ENCODE data around the gene DIAPH2. TPM values are rescaled to one million over a fixed set of nuclear protein-coding genes. Genes with fewer than 3 reads are reported as not detected.

The DIAPH2 gene
- total RNA-seq, 1 donor from 2014 or later = 18.9 TPM

- Mint-ChIP-seq H3K4me3 (no peak overlapping the region), H3K27ac (no peak overlapping the region), H3K36me3 (no peaks in the 10 kb centered on the region), H3K4me1 (ENCODE audit: unreplicated experiment) (no peaks in the 10 kb centered on the region), H3K9me3 (no peaks in the 10 kb centered on the region), H3K27me3 (no peaks in the 10 kb centered on the region)
- DNase-seq (ENCODE audit: extremely low spot score, unreplicated experiment) = no peak
- TF ChIP-seq CTCF (conservative IDR thresholded peaks at IDR 0.05) = no peak
Observed at GRCh38 chrX:96824166-96824565, 139.5 kb downstream of the DIAPH2 start.

GRCh38 chrX:96833333-96833732 lies 148.7 kb downstream of the DIAPH2 start:
- H3K27ac Mint-ChIP-seq = no peak overlapping the region
- no peak for TF ChIP-seq CTCF (conservative IDR thresholded peaks at IDR 0.05)
- H3K27me3 Mint-ChIP-seq = no peaks in the 10 kb centered on the region
- peaks cover 7% of the 10 kb centered on the region for H3K4me1 Mint-ChIP-seq (ENCODE audit: unreplicated experiment)
- H3K36me3 Mint-ChIP-seq = peaks cover 4% of the 10 kb centered on the region
- DNase-seq (ENCODE audit: extremely low spot score, unreplicated experiment) = no peak
- no peak overlapping the region for H3K4me3 Mint-ChIP-seq
- no peaks in the 10 kb centered on the region for H3K9me3 Mint-ChIP-seq

GRCh38 chrX:96834137-96834536 lies 149.5 kb downstream of the DIAPH2 start:
- H3K4me3 Mint-ChIP-seq = no peak overlapping the region
- no peak for DNase-seq (ENCODE audit: extremely low spot score, unreplicated experiment)
- H3K27ac Mint-ChIP-seq = no peak overlapping the region
- TF ChIP-seq CTCF (conservative IDR thresholded peaks at IDR 0.05) = no peak
- H3K36me3 Mint-ChIP-seq = peaks cover 4% of the 10 kb centered on the region
- H3K27me3 Mint-ChIP-seq = no peaks in the 10 kb centered on the region
- peaks cover 7% of the 10 kb centered on the region for H3K4me1 Mint-ChIP-seq (ENCODE audit: unreplicated experiment)
- no peaks in the 10 kb centered on the region for H3K9me3 Mint-ChIP-seq

GRCh38 chrX:96835660-96836289 lies 151.1 kb downstream of the DIAPH2 start:
- no peak for DNase-seq (ENCODE audit: extremely low spot score, unreplicated experiment)
- Mint-ChIP-seq H3K4me3 (no peak overlapping the region), H3K9me3 (no peaks in the 10 kb centered on the region), H3K27ac (no peak overlapping the region), H3K36me3 (peaks cover 3% of the 10 kb centered on the region), H3K4me1 (ENCODE audit: unreplicated experiment) (peaks cover 7% of the 10 kb centered on the region), H3K27me3 (no peaks in the 10 kb centered on the region)
- TF ChIP-seq CTCF (conservative IDR thresholded peaks at IDR 0.05) = no peak

- no peaks in the 10 kb centered on the region for H3K27me3 Mint-ChIP-seq
- H3K4me1 Mint-ChIP-seq (ENCODE audit: unreplicated experiment) = peaks cover 7% of the 10 kb centered on the region
- H3K9me3 Mint-ChIP-seq = no peaks in the 10 kb centered on the region
- H3K36me3 Mint-ChIP-seq = peaks cover 3% of the 10 kb centered on the region
- H3K27ac Mint-ChIP-seq = no peak overlapping the region
- no peak overlapping the region for H3K4me3 Mint-ChIP-seq
- no peak for DNase-seq (ENCODE audit: extremely low spot score, unreplicated experiment)
- TF ChIP-seq CTCF (conservative IDR thresholded peaks at IDR 0.05) = no peak
Observed at GRCh38 chrX:96837808-96838207, 153.2 kb downstream of the DIAPH2 start.

- TF ChIP-seq CTCF (conservative IDR thresholded peaks at IDR 0.05) = no peak
- Mint-ChIP-seq H3K4me3 (no peak overlapping the region), H3K36me3 (peaks cover 3% of the 10 kb centered on the region), H3K4me1 (ENCODE audit: unreplicated experiment) (peaks cover 7% of the 10 kb centered on the region), H3K27ac (no peak overlapping the region), H3K27me3 (no peaks in the 10 kb centered on the region), H3K9me3 (no peaks in the 10 kb centered on the region)
- DNase-seq (ENCODE audit: extremely low spot score, unreplicated experiment) = no peak
Observed at GRCh38 chrX:96838537-96838936, 153.9 kb downstream of the DIAPH2 start.

Measured in type B pancreatic cell (in vitro differentiated cells).